Gastrocnemius medialis (tissue), 4 donors: ENCODE data around the gene ARHGAP42. TPM values are rescaled to one million over a fixed set of nuclear protein-coding genes. Genes with fewer than 3 reads are reported as not detected.

ENCODE experiments used
- ATAC-seq, 2 donors: fragments of 150-250 bp; one replicate each; pipeline ENCODE4 v1.9.1; 2016
- DNase-seq, 2 donors: peaks; one replicate each; pipeline ENCODE4 v3.0.0-alpha.2; 2019
- H3K27ac ChIP-seq, 4 donors: fragments of 200-600 bp; sonication (generic); 1 replicate in 1 of 4; 2 replicates in 3 of 4; pipeline ENCODE4 v1.5.1; 2016 to 2018; ENCODE audit warnings: mild to moderate bottlenecking in 2 of 4, moderate library complexity in 1 of 4
- H3K27me3 ChIP-seq, 3 donors: fragments of 200-600 bp; sonication (generic) in 2 of 3; 1 replicate in 1 of 3; 2 replicates in 2 of 3; pipeline versions ENCODE4 v1.5.1 to v1.6.0; 2016 to 2019; ENCODE audit warnings: mild to moderate bottlenecking in 1 of 3, moderate library complexity in 1 of 3
- H3K36me3 ChIP-seq, 2 donors: fragments of 200-600 bp; sonication (generic) in 1 of 2; one replicate each; pipeline ENCODE4 v1.5.1; 2017 to 2018
- H3K4me1 ChIP-seq, 2 donors: fragments of 200-600 bp; sonication (generic) in 1 of 2; one replicate each; pipeline ENCODE4 v1.5.1; 2016 to 2017; ENCODE audit warnings: mild to moderate bottlenecking in 2 of 2
- H3K4me3 ChIP-seq, 4 donors: fragments of 200-600 bp; sonication (generic) in 3 of 4; 1 replicate in 1 of 4; 2 replicates in 3 of 4; pipeline ENCODE4 v1.5.1; 2016 to 2019; ENCODE audit warnings: mild to moderate bottlenecking in 2 of 4
- H3K9me3 ChIP-seq, 3 donors: fragments of 200-600 bp; sonication (generic) in 2 of 3; 1 replicate in 1 of 3; 2 replicates in 2 of 3; pipeline ENCODE4 v1.5.1; 2016 to 2019
- CTCF ChIP-seq, 5 experiments: fragments of 450-650 bp in 3 of 5; fragments of 200-600 bp in 2 of 5; sonication (generic) in 2 of 5; IDR thresholded peaks in 4 of 5; conservative IDR thresholded peaks in 1 of 5; 1 replicate in 4 of 5; 2 replicates in 1 of 5; pipeline ENCODE4 v1.5.1; 2016 to 2019; ENCODE audit warnings: antibody characterized with exemption in 5 of 5, mild to moderate bottlenecking in 3 of 5, moderate library complexity in 3 of 5
- POLR2A ChIP-seq, 2 donors: fragments of 450-650 bp; IDR thresholded peaks; one replicate each; pipeline ENCODE4 v1.6.1; 2017; ENCODE audit warnings: antibody characterized with exemption in 2 of 2, mild to moderate bottlenecking in 2 of 2, moderate library complexity in 2 of 2
- in situ Hi-C, 4 donors: fragments of 200-750 bp; cut with MboI; loops; one replicate each; pipeline versions ENCODE4 v1.15.0 to v1.8.0; 2017; ENCODE audit warnings: low sequenced_read_pairs in 4 of 4
- intact Hi-C: fragments of 100-400 bp; cut with DNase I; formaldehyde crosslinking; loops from one replicate; pipeline ENCODE4 v1.15.1; 2023; ENCODE audit warnings: low total_unique reads
- total RNA-seq, 4 donors: library from RNA; depleted of rRNA; stranded (reverse); fragments of >200 nt; gene quantifications; one replicate each; pipeline versions ENCODE4 v1.1.0 to v1.2.3, GENCODE V29; 2016

Gene ARHGAP42
- total RNA-seq, 4 donors from 2014 or later = 6.0 to 13.9 (median 10.2) TPM

GRCh38 chr11:100903284-100903683, 216.2 kb downstream of the ARHGAP42 start:
- TF ChIP-seq CTCF (IDR thresholded peaks at IDR 0.05 in 4 of 5, conservative IDR thresholded peaks at IDR 0.05 in 1 of 5) = no peak
- in situ Hi-C loops (no loop called here), intact Hi-C loops (no loop called here)
- H3K36me3 ChIP-seq = no peaks in the 10 kb centered on the region
- H3K4me1 ChIP-seq = no peaks in the 10 kb centered on the region
- H3K4me3 ChIP-seq = no peak overlapping the region
- ATAC-seq (peak; percentile 39 to 50), DNase-seq (no peak)
- no peaks in the 10 kb centered on the region for H3K9me3 ChIP-seq
- no peaks in the 10 kb centered on the region for H3K27me3 ChIP-seq
- no peak overlapping the region for H3K27ac ChIP-seq

GRCh38 chr11:100905684-100906083, 218.6 kb downstream of the ARHGAP42 start:
- TF ChIP-seq POLR2A (IDR thresholded peaks at IDR 0.05) (no peak), CTCF (IDR thresholded peaks at IDR 0.05 in 4 of 5, conservative IDR thresholded peaks at IDR 0.05 in 1 of 5) (no peak)
- in situ Hi-C loops (no loop called here), intact Hi-C loops (no loop called here)
- Histone ChIP-seq H3K9me3 (no peaks in the 10 kb centered on the region), H3K4me1 (no peaks in the 10 kb centered on the region), H3K36me3 (no peaks in the 10 kb centered on the region), H3K27ac (no peak overlapping the region), H3K27me3 (no peaks in the 10 kb centered on the region), H3K4me3 (no peak overlapping the region)
- no peak for ATAC-seq
- DNase-seq = no peak

GRCh38 chr11:100908746-100909145, 221.7 kb downstream of the ARHGAP42 start:
- no peaks in the 10 kb centered on the region for H3K27me3 ChIP-seq
- no peak overlapping the region for H3K27ac ChIP-seq
- H3K4me3 ChIP-seq = no peak overlapping the region
- H3K4me1 ChIP-seq = no peaks in the 10 kb centered on the region
- intact Hi-C loops = no loop called here
- in situ Hi-C loops = no loop called here
- no peaks in the 10 kb centered on the region for H3K9me3 ChIP-seq
- ATAC-seq = no peak
- no peaks in the 10 kb centered on the region for H3K36me3 ChIP-seq
- TF ChIP-seq POLR2A (IDR thresholded peaks at IDR 0.05) = no peak
- TF ChIP-seq CTCF (IDR thresholded peaks at IDR 0.05 in 4 of 5, conservative IDR thresholded peaks at IDR 0.05 in 1 of 5) = no peak
- no peak for DNase-seq

GRCh38 chr11:100910808-100911207, 223.7 kb downstream of the ARHGAP42 start:
- no peaks in the 10 kb centered on the region for H3K4me1 ChIP-seq
- no peaks in the 10 kb centered on the region for H3K27me3 ChIP-seq
- intact Hi-C loops = no loop called here
- TF ChIP-seq CTCF (IDR thresholded peaks at IDR 0.05 in 4 of 5, conservative IDR thresholded peaks at IDR 0.05 in 1 of 5) (no peak), POLR2A (IDR thresholded peaks at IDR 0.05) (no peak)
- no peak overlapping the region for H3K27ac ChIP-seq
- no peak overlapping the region for H3K4me3 ChIP-seq
- DNase-seq (no peak), ATAC-seq (no peak)
- no peaks in the 10 kb centered on the region for H3K9me3 ChIP-seq
- in situ Hi-C loops = no loop called here
- no peaks in the 10 kb centered on the region for H3K36me3 ChIP-seq

- H3K27me3 ChIP-seq = no peaks in the 10 kb centered on the region
- intact Hi-C loops (no loop called here), in situ Hi-C loops (no loop called here)
- no peaks in the 10 kb centered on the region for H3K36me3 ChIP-seq
- H3K4me1 ChIP-seq = peaks cover 0 to 8% of the 10 kb centered on the region in 2 donors
- no peak overlapping the region for H3K27ac ChIP-seq
- H3K4me3 ChIP-seq = no peak overlapping the region
- no peak for DNase-seq
- TF ChIP-seq CTCF (IDR thresholded peaks at IDR 0.05 in 4 of 5, conservative IDR thresholded peaks at IDR 0.05 in 1 of 5) = no peak
- no peak for TF ChIP-seq POLR2A (IDR thresholded peaks at IDR 0.05)
- no peak for ATAC-seq
- no peaks in the 10 kb centered on the region for H3K9me3 ChIP-seq
Measured at GRCh38 chr11:100914415-100915110, 227.5 kb downstream of the ARHGAP42 start.
